OCI-LY3 (cell line): Measurements from ENCODE around the gene MAZ.
"Not testable (repeated sequence)": the region's sequence is repeated elsewhere in the genome, so short reads cannot be mapped to it uniquely, and the experiment has no call there.

ENCODE experiments used
- H2AFZ ChIP-seq: fragments of 200-600, 300-600 bp; shearing (Covaris generic); 2 replicates; pipeline ENCODE4 v1.6.0; 2014; ENCODE audit warnings: antibody characterized with exemption, low read depth, low read length
- H3K27ac ChIP-seq: fragments of 200-600, 300-600 bp; sonication (generic); 2 replicates; pipeline ENCODE4 v1.5.1; 2014; ENCODE audit warnings: mild to moderate bottlenecking, low read length, moderate library complexity, mixed read lengths
- H3K27me3 ChIP-seq: fragments of 200-600, 300-600 bp; sonication (generic); 2 replicates; pipeline ENCODE4 v1.6.1; 2014; ENCODE audit warnings: low read depth, low read length, mixed read lengths
- H3K36me3 ChIP-seq: fragments of 200-600, 300-600 bp; sonication (generic); replicated peaks from 2 replicates; pipeline ENCODE3; 2014; ENCODE audit warnings: low read depth, low read length, mixed read lengths
- H3K4me1 ChIP-seq: fragments of 300-600, 200-600 bp; sonication (generic); 2 replicates; pipeline ENCODE4 v1.6.1; 2014; ENCODE audit warnings: low read length, mixed read lengths
- H3K4me2 ChIP-seq: fragments of 200-600, 300-600 bp; sonication (generic); 2 replicates; pipeline ENCODE4 v1.6.1; 2014; ENCODE audit warnings: low read length, mixed read lengths
- H3K4me3 ChIP-seq: fragments of 300-600, 200-600 bp; sonication (generic); 2 replicates; pipeline ENCODE4 v1.5.1; 2014; ENCODE audit warnings: antibody characterized with exemption, mild to moderate bottlenecking, low read length, moderate library complexity
- H3K79me2 ChIP-seq: fragments of 300-600, 200-600 bp; shearing (Covaris generic); 2 replicates; pipeline ENCODE4 v1.6.1; 2014; ENCODE audit warnings: mild to moderate bottlenecking, low read length, mixed read lengths
- H3K9ac ChIP-seq: fragments of 300-600, 200-600 bp; shearing (Covaris generic); 2 replicates; pipeline ENCODE4 v1.6.0; 2014; ENCODE audit warnings: mild to moderate bottlenecking, low read length, moderate library complexity
- H3K9me3 ChIP-seq: fragments of 200-600, 300-600 bp; shearing (Covaris generic); 2 replicates; pipeline ENCODE4 v1.6.1; 2014; ENCODE audit warnings: low read length, mixed read lengths; ENCODE audit not compliant: insufficient read depth
- H4K20me1 ChIP-seq: fragments of 200-600, 300-600 bp; sonication (generic); 2 replicates; pipeline ENCODE4 v1.6.1; 2016; ENCODE audit warnings: low read length, mixed read lengths; ENCODE audit not compliant: insufficient read depth
- CTCF ChIP-seq: fragments of 200-600, 300-600 bp; sonication (generic); IDR thresholded peaks from 2 replicates; pipeline ENCODE4 v1.5.1; 2014; ENCODE audit warnings: antibody characterized with exemption, low read length, low read depth
- EZH2phosphoT487 ChIP-seq: fragments of 200-600 bp; shearing (Covaris generic); IDR thresholded peaks from 2 replicates; pipeline ENCODE4 v1.6.1; 2018; ENCODE audit warnings: antibody characterized with exemption, mixed run types, low read depth

MAZ gene

DNA sequence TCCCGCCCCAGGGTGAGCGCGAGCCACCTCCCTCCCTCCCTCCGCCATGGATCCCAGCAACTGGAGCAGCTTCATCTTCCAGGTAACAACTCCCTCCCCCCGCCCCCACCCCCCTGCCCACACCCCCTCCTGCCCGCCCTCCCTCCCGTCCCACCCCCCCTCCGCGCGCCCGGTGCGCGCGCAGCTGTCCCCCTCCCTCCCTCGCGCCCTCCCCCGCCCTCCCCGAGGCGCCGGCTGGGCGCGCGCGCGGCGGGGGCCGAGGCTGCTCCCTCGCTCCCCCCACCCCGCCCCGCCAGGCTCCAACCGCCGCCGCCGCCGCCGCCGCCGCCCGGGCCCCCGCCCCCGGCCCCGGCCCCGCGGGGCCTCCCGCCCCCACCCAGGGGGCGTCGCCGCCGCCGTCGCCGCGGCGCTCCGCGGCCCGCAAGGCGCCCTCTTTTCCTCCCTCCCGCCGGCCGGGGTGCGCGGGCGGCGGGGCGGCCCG is at the start of gene MAZ:
TSS of gene MAZ (plus strand) at position 431 of the 481 bp plus-strand sequence. CDS start 173 bp downstream, outside the sequence.
- Histone ChIP-seq H3K9me3 (no peaks in the 10 kb centered on the region), H3K4me3 (peak within 1 kb of the TSS; percentile 84), H4K20me1 (peaks cover 25% of the 10 kb centered on the region), H3K79me2 (peaks cover 28% of the 10 kb centered on the region), H3K27ac (peak within 1 kb of the TSS; percentile 87), H2AFZ (no peak within 1 kb of the TSS), H3K36me3 (peaks cover 59% of the 10 kb centered on the region), H3K4me1 (peaks cover 57% of the 10 kb centered on the region), H3K4me2 (peak within 1 kb of the TSS; percentile 97), H3K9ac (peak within 1 kb of the TSS; percentile 98), H3K27me3 (no peaks in the 10 kb centered on the region)
- TF ChIP-seq CTCF (no peak), EZH2phosphoT487 (no peak)

DNA sequence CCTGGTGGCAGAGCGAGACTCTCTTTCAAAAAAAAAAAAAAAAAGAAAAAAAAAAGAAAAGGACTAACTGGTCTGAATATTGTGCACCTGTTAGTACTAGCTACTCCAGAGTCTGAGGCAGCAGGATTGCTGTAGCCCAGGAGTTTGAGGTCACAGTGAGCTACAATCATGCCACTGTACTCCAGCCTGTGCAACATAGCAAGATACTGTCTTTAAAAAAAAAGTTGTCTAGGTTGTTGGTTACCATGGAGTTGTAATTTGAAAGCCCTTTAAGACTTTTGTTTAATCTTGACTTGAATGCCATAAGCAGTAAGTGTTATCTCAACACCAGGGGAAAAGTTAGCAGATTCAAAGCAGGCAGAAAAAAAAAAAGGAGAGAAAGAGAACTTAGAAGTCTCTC is 49.7 kb upstream of the MAZ start:
- Histone ChIP-seq H3K4me3 (no peak overlapping the region), H3K36me3 (no peaks in the 10 kb centered on the region), H4K20me1 (no peaks in the 10 kb centered on the region), H2AFZ (no peak overlapping the region), H3K9ac (no peak overlapping the region), H3K4me1 (peaks cover 9% of the 10 kb centered on the region), H3K9me3 (no peaks in the 10 kb centered on the region), H3K79me2 (no peaks in the 10 kb centered on the region), H3K4me2 (no peak overlapping the region), H3K27ac (no peak overlapping the region), H3K27me3 (no peaks in the 10 kb centered on the region)
- TF ChIP-seq CTCF (no peak), EZH2phosphoT487 (no peak)

DNA sequence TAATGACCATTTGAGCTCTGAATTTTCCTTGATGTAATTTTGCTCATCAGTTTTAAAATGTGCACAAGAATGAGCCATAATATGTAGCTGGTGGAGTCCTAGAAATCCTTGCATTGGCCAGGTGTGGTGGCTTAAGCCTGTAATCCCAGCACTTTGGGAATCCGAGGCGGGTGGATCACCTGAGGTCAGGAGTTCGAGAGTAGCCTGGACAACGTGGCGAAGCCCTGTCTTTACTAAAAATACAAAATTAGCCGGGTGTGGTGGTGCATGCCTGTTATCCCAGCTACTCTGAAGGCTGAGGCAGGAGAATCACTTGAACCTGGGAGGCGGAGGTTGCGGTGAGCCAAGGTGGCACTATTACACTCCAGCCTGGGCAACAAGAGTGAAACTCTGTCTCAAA is 49.2 kb upstream of the MAZ start:
- not testable (repeated sequence) for H3K27ac ChIP-seq, H3K27me3 ChIP-seq, H3K36me3 ChIP-seq, H3K4me1 ChIP-seq, H3K79me2 ChIP-seq, H3K4me3 ChIP-seq, H4K20me1 ChIP-seq, H3K4me2 ChIP-seq, H3K9ac ChIP-seq, H3K9me3 ChIP-seq, H2AFZ ChIP-seq

- Histone ChIP-seq H4K20me1 (no peaks in the 10 kb centered on the region), H3K9ac (no peak overlapping the region), H3K36me3 (no peaks in the 10 kb centered on the region), H3K4me1 (peaks cover 9% of the 10 kb centered on the region), H2AFZ (no peak overlapping the region), H3K27ac (no peak overlapping the region), H3K79me2 (no peaks in the 10 kb centered on the region), H3K9me3 (no peaks in the 10 kb centered on the region), H3K4me3 (no peak overlapping the region), H3K4me2 (no peak overlapping the region), H3K27me3 (peaks cover 3% of the 10 kb centered on the region; the same call in 1 of the 2 replicates)
- no peak for TF ChIP-seq CTCF
These were observed 48.3 kb upstream of the MAZ start for GRCh38 chr16:29757950-29758466.
